ENCODE measurements around the gene ZNF366. TPM values are rescaled to one million over a fixed set of nuclear protein-coding genes. Genes with fewer than 3 reads are reported as not detected.

Gene ZNF366
- total RNA-seq, 1 donor from 2014 or later: 0.94 TPM

GRCh38 chr5:72465066-72465465 lies 42.1 kb downstream of the ZNF366 start:
- no peak for DNase-seq

DNA sequence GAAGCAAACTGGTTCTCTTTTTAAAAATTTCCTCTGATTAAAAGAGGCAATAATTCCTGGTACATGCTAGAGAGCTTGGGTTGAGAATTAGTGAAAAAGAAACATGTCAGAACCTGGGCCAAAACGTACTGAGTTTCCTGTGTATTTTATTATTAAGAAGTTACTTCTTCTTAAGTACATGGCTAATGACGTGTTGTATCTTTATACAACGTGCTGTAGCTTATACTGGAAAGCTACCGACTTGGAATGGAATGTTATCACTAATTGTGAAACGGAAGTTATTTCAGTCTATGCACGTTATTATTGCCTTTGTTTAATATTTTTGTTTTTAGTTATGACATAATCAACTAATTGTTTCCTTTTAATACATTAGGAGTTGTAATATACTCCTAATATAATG lies 43.1 kb downstream of the ZNF366 start:
- no peak for DNase-seq

GRCh38 chr5:72463449-72464052 lies 43.7 kb downstream of the ZNF366 start:
- DNase-seq: no peak

DNA sequence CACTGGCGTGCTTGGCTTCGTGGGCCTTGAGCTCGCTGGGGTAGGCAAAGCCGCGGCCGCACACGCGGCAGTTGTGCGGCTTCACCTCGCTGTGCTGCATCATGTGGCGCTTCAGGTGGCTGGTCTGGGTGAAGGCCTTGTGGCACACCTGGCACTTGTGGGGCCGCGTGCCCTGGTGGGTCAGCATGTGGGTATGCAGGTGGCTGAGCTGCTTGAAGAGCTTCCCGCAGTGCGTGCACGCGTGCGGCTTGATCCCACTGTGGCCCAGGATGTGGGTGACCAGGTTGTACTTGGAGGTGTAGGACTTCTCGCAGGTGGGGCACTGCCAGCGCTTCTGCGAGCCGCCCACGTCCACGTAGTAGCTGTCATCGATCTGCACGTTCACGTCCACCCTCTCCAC lies 46.8 kb downstream of the ZNF366 start:
- DNase-seq: no peak

DNA sequence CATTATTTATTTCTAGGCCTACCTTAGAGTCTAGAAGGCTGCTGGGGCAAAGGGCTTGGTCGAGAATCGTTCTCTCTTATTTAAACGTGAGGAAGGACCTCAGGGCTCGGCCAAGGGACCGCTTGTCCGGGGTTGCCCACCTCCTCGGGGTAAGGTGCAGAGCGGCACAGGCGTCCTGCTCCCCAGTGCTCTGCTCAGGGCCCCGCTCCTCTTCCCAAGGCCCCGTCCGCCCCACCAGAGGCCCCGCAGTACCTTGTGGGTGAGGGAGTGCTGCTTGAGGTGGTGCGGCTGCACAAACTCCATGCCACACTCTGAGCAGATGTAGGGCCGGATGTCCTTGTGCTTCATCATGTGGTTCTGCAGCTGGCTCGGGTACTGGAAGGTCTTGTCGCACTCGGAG lies 47.3 kb downstream of the ZNF366 start:
- DNase-seq: no peak

- no peak for DNase-seq
Observed at GRCh38 chr5:72459089-72459661, 48.0 kb downstream of the ZNF366 start.

DNA sequence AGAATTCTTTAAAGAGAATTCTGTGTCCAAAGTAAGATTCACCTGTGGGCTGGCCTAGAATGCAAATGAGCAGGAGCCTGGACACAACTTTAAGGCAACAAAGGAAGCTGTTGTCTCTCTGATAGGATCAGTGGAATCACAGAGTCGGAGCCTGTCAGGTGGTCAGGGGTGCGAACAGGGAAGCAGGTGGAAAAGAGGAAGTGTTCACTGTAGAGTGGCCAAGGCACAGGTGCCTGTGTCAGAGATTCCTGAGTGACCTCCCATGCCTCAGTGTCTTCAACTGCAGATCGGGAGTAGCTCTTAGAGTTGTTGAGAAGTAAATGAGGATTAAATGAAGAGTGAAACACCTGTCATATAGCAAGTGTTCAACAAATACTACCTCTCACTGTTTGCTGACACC lies 48.8 kb downstream of the ZNF366 start:
- no peak for DNase-seq

GRCh38 chr5:72457491-72457890 lies 49.7 kb downstream of the ZNF366 start:
- no peak for DNase-seq

DNA sequence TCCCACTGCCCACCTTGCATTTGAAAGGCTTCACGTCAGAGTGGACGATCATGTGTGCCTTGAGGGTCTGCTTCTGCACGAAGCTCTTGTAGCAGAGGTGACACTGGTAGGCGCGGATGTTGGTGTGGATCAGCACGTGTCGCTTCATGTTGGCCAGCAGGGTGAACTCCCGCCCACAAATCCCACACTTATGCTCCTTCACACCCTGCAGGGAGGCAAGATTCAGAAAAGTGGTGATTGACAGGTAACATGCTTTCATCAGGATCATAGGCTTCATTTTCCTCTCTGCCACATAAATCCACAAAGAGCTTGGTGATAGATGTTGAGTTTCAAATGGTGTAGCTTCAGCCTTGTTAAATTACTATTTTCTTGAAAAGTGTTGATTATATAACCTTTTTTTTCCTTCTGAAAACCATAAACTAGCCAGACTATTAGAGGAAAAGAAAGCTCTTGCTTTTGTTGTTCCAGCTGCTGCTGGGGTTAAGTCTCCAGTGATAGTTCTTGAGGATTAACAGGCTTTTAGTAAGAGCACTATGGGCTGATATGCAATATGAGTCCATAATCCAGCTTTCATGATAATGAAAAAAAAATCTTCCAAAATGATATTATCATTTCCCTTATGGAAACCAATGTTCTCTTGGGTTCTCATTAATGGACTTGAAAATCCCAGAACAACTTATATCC lies 50.7 kb downstream of the ZNF366 start:
- no peak for DNase-seq

DNA sequence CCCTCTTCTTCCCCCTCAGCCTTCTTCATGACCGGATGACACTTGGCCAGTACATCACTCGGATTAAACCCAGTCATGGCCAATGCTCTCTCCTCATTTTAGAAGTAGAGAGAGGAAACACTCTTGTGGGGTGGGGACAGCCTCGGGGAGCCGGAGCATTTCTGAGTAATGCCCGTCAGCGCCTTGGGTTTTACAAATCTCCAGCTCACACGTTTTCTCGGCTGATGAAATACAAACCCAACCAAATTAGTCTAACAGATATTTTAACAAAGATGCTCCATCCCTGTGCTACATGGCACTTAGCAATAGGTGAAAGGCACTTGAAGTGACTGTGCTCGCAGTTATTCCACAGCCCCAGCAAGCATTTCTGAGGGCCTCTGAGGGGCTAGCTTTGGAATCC lies 51.7 kb downstream of the ZNF366 start:
- DNase-seq: no peak

DNA sequence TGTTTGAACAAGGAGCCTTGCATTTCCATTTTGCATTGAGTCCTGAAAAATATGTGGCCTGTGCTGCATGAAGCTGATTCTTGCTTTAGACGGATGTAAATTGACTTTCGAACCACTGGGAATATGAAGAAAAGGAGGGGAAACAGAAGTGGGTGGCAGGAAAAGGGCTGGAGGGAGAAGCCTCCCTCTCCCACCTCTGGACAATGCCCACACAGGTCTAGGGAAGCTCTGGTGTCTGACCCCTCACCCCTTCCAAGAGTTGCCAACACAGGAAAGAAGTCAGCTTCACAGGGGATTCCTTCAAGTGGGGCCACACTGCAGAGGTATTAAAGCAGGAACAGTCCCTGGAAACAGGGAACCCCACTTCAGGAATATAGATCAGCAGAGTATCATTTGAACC lies 52.2 kb downstream of the ZNF366 start:
- no peak for DNase-seq

- no peak for DNase-seq
Observed at GRCh38 chr5:72453246-72453775, 53.9 kb downstream of the ZNF366 start.

DNA sequence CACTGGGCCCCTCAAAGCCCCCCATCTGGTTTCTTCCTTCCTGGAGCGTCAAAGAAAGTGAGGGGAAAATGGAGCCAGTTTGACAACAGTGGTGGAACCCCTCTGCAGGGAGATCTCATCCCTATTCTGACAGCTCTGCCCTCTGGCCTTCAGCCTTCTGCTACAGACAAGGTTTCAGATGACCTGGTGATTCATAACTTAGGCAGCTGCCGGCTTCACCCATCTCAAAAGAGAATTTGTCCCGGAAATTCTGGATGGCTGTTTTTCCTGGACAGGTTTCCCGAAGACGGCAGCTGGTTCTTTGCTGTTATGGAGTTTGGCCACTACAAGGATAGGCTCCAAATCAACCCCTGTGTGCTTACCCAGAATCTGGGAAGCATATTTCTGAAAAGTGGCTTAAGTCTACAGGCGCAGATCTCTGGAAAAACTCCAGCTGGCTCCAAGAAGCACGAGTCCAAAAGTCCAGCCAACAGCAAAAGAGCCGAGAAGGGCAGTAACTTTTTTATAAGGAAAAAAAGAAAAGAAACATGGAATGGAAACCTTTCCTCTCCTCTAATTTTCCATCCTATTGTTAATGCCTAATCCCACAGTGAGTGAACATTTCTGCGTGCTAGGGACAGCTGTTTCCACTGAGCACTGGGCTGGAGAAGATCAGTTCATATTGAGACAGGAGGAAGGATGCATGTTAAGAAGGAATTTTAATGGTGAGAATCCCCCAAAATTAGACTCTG lies 54.5 kb downstream of the ZNF366 start:
- no peak for DNase-seq

- no peak for DNase-seq
Observed at GRCh38 chr5:72451741-72452505, 55.3 kb downstream of the ZNF366 start.

GRCh38 chr5:72448368-72448767 lies 58.8 kb downstream of the ZNF366 start:
- no peak for DNase-seq

DNA sequence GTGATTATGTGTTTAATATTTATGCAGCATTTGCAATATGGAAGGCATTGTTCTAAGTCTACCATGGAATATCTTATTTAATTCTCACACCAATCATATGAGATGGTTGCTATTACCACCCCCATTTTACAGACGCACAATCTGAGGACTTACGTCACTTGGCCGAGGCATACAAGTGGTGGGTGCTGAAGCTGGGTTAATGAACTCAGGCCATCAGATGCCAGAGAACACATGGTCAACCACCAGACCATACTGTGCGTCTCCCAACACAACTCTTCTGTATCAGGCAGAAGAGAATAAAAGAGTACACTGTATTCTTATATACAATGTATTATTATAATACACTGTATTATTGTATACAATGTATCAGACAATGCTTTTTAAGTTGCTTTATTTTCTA lies 59.5 kb downstream of the ZNF366 start:
- DNase-seq: no peak

GRCh38 chr5:72445969-72446368 lies 61.2 kb downstream of the ZNF366 start:
- DNase-seq: no peak

- no peak for DNase-seq
Observed at GRCh38 chr5:72443883-72444282, 63.3 kb downstream of the ZNF366 start.

DNA sequence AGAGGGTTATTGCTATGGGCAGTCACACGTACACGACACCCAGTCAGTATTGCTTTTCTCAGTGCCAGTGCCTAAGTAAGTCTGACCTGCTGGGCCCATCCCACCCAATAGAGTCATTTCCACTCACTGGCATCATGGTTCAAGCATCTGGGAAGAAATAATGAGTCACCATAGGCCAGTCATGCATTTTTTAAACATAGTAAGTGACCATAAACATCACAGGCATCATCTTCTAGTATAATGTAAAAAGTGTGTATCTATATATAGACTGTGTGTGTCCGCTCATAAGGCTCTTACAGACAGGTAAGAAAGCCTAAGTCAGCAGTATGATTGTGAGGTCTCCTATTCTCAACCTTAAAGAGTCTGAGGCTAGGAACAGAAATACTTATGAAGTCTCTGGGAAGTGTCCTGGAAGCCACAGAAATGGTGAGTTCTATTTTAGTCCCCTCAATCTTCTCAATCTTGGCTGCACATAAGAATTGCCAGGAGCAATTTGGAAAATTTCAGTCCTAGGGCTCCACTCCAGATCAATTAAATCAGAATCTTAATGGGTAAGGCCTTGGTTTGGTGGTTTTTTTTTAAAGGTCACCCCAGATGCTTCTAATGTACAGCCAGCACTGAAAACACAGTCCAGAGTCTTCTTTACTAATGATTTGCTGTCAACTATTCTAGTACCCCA lies 65.2 kb downstream of the ZNF366 start:
- no peak for DNase-seq

GRCh38 chr5:72441094-72441723 lies 66.0 kb downstream of the ZNF366 start:
- DNase-seq: no peak

GRCh38 chr5:72440207-72440638 lies 67.0 kb downstream of the ZNF366 start:
- DNase-seq: no peak
